GM19463 (cell line): ENCODE measurements around the gene GALNT18.

Experiments
- ATAC-seq: cut with Tn5 transposase; IDR thresholded peaks from one replicate; pipeline ENCODE4 v1.9.1; 2021; ENCODE audit warnings: mild to moderate bottlenecking, moderate library complexity; ENCODE audit not compliant: unreplicated experiment

GALNT18 gene

GRCh38 chr11:11624926-11625325 is 3.1 kb upstream of the GALNT18 start:
- no peak for ATAC-seq

GRCh38 chr11:11624204-11624603 is 2.4 kb upstream of the GALNT18 start:
- ATAC-seq = no peak

- no peak for ATAC-seq
These were observed 967 bp upstream of the GALNT18 start for GRCh38 chr11:11622772-11623171.

GRCh38 chr11:11622340-11622706 is 518 bp upstream of the GALNT18 start:
- no peak for ATAC-seq

- no peak for ATAC-seq
These were observed 758 bp downstream of the GALNT18 start for GRCh38 chr11:11620921-11621572.

GRCh38 chr11:11620173-11620920 is 1.5 kb downstream of the GALNT18 start:
- ATAC-seq = no peak

- no peak for ATAC-seq
These were observed 2.8 kb downstream of the GALNT18 start for GRCh38 chr11:11618973-11619435.

GRCh38 chr11:11615086-11615485 is 6.7 kb downstream of the GALNT18 start:
- no peak for ATAC-seq

- ATAC-seq = no peak
These were observed 9.4 kb downstream of the GALNT18 start for GRCh38 chr11:11612439-11612838.

- ATAC-seq = no peak
These were observed 10.4 kb downstream of the GALNT18 start for GRCh38 chr11:11611381-11611780.

- ATAC-seq = no peak
These were observed 13.0 kb downstream of the GALNT18 start for GRCh38 chr11:11608783-11609232.

GRCh38 chr11:11607772-11608171 is 14.0 kb downstream of the GALNT18 start:
- ATAC-seq = no peak

- no peak for ATAC-seq
These were observed 15.9 kb downstream of the GALNT18 start for GRCh38 chr11:11605821-11606450.

GRCh38 chr11:11605181-11605580 is 16.6 kb downstream of the GALNT18 start:
- ATAC-seq = no peak

GRCh38 chr11:11604370-11604990 is 17.3 kb downstream of the GALNT18 start:
- no peak for ATAC-seq

- no peak for ATAC-seq
These were observed 19.8 kb downstream of the GALNT18 start for GRCh38 chr11:11602011-11602410.

GRCh38 chr11:11600288-11600687 is 21.5 kb downstream of the GALNT18 start:
- no peak for ATAC-seq

- ATAC-seq = no peak
These were observed 23.6 kb downstream of the GALNT18 start for GRCh38 chr11:11598243-11598642.

GRCh38 chr11:11594162-11594561 is 27.6 kb downstream of the GALNT18 start:
- ATAC-seq = no peak

- ATAC-seq = no peak
These were observed 29.6 kb downstream of the GALNT18 start for GRCh38 chr11:11592146-11592684.

GRCh38 chr11:11589437-11589836 is 32.4 kb downstream of the GALNT18 start:
- no peak for ATAC-seq
